GM12801 (cell line): Measurements from ENCODE around the gene PHF21B.

ENCODE experiments used
- TF ChIP-seq, protein P1 (sequence below): IDR thresholded peaks from one replicate; pipeline ENCODE4 v1.5.1; 2011; ENCODE audit warnings: control low read depth; ENCODE audit not compliant: insufficient read length; ENCODE audit errors: extremely low read depth

Gene PHF21B

DNA sequence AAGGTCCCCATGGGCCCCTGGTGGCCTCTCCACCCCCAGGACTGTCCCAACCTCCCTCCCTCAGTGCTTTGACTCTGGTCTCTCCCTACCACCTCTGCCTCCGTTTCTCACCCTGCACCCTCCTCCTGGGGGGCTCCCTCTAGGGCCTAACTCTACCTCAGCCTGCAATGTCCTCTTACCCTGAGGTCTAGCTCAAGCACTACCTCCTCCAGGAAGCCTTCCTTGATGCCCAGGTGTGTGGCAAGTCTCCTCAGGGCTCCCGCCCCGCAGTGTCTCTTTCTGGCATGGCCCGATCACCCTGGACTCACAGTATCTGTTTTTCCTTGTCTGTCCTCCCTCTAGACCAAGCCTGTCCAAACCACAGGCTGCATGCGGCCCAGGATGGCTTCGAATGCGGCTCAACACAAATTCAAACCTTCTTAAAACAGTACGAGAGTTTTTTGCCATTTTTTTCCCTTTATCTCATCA, 90.8 kb downstream of the PHF21B start:
- TF ChIP-seq, protein P1, sequence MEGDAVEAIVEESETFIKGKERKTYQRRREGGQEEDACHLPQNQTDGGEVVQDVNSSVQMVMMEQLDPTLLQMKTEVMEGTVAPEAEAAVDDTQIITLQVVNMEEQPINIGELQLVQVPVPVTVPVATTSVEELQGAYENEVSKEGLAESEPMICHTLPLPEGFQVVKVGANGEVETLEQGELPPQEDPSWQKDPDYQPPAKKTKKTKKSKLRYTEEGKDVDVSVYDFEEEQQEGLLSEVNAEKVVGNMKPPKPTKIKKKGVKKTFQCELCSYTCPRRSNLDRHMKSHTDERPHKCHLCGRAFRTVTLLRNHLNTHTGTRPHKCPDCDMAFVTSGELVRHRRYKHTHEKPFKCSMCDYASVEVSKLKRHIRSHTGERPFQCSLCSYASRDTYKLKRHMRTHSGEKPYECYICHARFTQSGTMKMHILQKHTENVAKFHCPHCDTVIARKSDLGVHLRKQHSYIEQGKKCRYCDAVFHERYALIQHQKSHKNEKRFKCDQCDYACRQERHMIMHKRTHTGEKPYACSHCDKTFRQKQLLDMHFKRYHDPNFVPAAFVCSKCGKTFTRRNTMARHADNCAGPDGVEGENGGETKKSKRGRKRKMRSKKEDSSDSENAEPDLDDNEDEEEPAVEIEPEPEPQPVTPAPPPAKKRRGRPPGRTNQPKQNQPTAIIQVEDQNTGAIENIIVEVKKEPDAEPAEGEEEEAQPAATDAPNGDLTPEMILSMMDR: no peak

DNA sequence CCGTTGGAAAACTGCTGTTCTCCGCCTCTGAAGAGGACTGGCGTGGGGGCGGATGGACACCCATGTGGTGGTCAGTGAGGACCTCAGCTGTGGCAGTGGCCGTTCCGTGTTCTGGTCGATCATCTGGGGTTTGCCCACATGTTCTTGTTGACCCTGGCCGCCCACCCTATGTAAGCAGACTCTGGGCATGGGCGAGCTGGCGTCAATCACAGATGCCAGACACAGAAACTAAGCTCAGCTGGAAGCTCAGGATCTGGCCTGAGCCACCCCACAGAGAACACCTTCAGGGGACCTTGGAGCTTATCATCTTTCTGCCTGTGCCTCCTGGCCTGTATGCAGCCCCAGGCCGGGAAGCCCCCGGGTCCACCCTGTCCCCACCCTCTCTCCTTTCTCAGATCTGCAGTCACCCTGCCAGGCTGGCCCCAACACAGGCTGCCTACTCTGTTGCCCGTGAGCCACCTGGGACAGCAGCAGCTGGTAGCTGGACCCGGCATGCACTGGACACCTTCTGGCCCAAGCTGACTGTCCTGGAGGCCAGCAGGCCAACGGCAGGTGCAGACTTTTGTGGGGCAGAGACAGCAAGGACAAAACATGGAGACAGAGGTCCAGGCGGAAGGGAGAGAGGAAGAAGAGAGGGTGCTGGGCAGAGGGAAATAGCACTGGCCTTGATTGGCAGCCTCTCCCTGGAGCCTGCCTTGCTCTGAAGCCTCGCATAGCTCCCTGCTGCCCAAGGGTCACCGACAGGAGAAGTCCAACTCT, 91.5 kb downstream of the PHF21B start:
- TF ChIP-seq, protein P1: no peak

DNA sequence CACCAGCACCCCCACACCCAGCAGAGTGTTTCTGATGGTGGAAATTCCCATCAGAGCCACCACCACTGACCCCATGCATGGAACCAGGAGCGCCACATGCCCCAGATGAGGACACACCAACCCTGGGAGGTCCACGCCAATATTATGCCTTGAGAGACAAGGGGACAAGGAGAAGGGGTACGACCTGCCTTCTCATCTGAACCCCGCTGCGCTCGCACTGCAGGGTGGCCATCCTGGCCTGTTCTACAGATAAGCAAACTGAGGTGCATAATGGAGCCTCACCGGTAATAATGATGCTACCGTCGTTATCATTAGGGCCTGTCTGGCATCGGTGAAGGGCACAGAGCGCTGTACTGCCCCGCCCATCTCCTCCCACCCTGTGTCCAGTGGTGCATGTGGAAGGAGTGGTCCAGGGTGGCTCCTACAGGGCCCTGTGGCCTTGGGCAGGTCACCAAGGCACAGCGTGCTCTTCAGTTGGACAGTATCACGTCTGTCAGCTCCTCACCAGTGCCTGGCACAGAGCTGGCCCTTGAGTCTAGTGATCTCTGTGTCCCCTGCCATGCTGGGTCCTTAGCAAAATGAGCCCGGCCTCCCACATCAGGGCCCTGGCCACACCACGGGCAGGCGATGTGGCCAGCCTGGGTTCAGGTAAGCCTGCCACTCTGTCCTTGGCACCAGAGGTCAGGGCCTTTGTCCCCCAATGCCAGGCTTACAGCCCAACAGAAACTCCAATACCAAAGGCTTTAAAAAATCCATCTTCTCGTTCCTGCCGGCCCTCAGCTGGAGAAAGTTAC, 92.2 kb downstream of the PHF21B start:
- TF ChIP-seq, protein P1: no peak

DNA sequence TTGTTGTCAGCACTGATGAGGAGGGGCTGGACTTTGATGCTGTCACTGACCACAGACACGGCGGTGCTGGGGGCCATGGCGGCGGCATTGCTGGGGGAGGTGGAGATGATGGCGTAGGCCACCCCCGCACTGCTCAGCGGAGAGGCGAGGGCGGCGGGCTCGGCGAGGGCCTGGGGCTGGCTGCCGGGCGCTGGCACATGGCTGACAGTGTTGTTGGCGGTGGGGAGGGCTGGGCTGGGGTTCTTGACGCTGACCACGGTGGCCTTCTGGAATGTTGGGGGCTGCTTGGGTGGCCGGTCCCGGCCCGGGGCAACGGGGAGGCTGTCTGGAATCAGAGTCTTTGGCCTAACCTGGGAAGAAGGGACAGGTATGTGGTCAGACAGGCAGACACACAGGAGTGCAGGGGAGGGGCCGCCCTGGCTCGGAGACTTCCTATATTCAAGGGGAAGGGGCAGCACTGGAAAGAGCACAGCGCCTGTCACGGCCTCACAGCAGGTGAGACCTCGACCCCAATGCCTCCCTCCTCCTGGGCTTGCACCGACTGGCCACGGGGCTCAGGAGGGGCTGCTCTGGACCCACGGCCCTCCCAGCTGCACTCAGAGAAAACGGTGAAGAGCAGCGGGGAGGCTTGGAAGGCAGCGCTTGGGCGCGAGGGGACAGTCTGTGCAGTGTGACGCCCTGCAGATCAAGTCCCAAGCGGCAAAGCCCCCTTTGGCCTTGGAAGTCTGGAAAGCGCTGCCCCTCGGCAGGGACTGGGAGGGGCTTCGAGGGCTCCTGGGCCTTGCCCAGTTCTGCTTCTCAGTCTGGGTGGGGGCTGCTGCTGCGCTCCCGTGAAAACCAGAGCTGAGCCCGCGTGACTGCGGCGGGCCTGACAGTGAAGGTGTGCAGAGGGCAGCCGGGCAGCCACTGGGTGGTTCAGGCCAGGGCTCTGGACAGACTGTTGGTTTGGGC, 93.2 kb downstream of the PHF21B start:
- TF ChIP-seq, protein P1: no peak

DNA sequence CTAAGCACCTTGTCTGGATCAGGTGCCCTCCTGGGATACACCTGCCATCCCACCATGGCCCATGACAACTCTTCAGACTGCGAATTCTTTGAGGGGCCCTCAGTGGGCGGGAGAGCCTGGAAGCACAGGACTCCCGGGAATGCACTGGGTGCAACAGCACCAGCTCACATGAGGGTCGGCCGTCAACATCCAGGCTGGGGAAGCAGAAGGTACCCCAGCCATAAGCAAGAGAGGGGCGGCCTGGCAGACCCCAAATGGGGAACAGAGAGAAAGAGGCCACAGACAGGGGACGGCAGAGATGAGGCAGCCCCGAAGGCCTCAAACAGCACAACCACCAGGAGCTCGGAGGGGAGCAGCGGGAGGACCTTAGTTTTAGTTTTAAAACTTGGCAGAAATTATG, 94.4 kb downstream of the PHF21B start:
- TF ChIP-seq, protein P1: no peak

DNA sequence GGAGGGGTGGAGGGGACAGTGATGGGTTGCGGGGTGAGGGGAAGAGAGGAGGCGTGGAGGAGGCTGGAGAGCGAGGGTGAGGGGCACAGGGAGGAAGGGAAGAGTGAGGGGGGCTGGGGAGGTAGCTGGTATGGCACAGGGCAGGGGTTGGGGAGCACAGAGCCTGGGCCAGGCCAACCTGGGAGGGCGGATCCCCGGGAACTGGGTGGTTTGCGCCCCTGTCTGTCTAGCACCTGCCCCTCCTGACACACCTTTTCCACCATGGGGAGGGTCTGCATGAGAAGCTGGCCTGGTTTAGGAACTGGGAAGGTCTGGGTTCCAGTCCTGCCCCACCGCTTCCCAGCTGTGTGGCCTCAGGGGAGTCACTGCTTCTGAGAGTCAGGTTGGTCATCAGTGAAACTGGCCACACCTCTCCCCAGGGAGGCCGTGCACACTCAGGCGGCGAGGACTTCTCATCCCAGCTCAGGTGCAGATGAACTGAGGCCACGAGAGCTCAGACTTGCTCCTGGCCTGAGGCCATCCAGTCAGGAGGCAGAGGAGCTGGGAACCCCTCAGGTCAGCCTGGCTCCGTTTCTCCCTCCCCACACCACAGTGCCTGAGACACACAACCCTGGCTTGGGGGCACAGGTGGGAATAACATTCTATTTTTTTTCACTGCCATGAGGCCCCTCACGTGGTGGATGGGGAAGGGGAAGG, 95.6 kb downstream of the PHF21B start:
- TF ChIP-seq, protein P1: no peak
